T-helper 9 cell (primary cell): ENCODE results near the gene MOSPD3.
A peak's percentile ranks its signal among the peaks of the same experiment; 100 is the strongest.
"Not testable (repeated sequence)": the region's sequence is repeated elsewhere in the genome, so short reads cannot be mapped to it uniquely, and the experiment has no call there.

Experiments
- DNase-seq: peaks from one replicate; pipeline ENCODE4 v3.0.0-alpha.2; 2020

The MOSPD3 gene

DNA sequence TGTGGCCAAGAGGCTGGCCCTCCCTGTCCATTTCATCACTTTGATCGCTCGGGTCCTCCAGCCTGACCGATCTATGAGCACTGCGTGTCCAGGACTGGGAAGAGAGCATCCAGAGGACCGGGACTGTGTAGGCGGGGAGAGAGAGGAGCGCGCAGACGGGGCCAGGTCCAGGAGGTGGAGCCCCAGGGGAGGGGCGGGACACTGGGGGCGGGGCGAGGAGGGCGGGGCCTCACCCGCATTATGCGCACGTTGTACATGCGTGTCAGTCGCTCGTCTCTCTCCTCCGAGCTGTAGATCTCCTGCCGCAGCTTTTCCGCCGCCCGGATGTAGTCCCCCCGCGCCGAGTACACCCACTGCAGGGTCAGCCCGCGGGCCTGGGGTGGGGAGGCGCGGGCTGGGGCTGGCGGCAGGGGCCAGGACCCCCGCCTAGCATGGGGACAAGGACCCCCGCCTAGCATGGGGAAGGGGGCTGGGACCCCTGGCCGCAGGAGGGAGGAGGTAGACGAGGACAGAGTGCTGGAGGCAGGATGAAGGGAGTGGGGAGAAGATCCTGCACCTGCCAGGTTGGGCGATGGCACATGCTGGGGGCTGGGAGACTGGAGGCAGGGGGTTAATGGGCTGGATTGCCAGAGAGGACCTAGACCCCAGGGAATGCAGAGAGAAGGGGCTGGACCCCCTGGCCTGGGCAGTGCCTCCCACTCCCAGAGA is 14.3 kb downstream of the MOSPD3 start:
- DNase-seq: peak; percentile 88

DNA sequence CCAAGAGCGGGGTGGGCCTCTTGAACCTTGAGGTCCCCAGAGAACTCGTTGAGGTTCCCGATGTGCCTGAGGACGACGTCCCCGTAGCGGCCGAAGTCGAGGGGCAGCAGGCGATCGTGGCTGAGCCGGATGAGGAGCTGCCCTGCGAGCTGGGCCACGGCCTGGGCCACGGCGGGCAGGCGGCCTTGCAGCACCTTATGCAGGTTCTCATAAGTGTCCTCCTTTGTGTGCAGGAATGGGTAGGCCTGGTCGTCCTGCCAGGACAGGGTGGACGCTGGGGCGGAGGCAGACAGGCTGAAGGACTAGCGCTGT is 14.9 kb downstream of the MOSPD3 start:
- DNase-seq: no peak

DNA sequence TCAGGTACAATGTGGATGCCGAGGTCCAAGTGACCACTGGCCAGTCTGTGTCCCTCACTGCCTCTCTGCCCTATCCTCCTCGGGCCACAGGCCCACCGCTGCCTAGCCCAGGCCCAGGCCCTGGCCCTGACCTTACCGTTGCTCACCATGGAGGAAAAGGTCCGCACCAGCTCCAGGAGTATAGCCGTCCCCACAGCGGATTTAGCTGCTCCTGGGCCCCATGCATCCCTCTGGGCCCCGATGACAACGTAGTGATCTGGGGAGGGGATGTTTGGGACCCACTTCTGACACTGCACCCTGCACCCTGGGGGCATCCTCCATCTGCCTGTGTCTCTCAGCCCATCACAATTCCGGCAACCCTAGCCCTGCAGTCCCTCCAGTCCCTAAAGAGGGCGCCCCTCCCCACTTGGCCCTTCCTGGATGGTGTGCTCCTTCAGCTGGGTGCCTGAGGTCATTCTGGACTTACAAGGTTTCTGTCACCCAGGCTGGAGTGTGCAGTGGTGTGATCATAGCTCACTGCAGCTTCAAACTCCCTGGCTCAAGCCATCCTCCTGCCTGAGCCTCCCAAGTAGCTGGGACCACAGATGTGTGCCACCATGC is 16.9 kb downstream of the MOSPD3 start:
- no peak for DNase-seq

- DNase-seq: no peak
Measured at GRCh38 chr7:100630066-100630465, 17.7 kb downstream of the MOSPD3 start.

DNA sequence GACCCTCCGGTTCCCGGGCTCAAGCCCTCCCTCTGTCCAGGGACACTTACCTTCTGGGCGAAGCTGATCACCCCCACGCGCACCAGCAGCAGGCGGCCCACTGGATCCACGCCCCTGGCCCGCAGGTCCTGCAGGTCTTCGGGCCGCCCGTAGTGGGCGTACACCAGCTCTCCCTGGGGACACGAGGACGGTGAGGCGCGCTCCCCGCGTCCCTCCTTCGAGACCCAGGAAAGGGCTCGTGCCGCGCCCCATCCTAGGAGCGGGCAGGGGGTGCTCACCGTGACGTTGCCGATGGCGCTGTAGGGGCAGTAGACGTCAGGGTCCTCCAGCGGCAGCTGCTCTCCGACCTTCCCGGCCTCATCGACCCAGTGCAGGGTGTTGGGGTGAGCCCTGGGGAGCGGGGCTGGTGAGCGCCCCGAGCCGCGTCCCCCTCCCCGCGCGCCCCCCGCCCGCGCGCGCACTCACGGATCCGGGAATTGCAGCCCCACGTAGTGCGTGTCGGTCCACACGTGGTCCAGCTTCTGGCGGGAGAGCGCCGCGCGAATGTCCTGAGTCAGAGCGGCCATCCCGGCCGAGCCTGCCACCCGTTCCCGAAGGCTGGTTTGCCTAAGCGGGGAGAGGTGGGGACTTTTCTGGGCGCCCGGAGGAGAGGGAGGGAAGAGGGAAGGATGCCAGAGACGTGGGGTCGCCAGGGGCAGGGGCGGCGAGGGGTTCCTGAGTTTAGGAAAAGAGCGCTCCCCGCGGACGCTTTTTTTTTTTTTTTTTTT is 20.8 kb downstream of the MOSPD3 start:
- peak; percentile 46 for DNase-seq

- no peak for DNase-seq
Measured at GRCh38 chr7:100639995-100640516, 27.7 kb downstream of the MOSPD3 start.

- no peak for DNase-seq
Measured at GRCh38 chr7:100640517-100641440, 28.4 kb downstream of the MOSPD3 start.

DNA sequence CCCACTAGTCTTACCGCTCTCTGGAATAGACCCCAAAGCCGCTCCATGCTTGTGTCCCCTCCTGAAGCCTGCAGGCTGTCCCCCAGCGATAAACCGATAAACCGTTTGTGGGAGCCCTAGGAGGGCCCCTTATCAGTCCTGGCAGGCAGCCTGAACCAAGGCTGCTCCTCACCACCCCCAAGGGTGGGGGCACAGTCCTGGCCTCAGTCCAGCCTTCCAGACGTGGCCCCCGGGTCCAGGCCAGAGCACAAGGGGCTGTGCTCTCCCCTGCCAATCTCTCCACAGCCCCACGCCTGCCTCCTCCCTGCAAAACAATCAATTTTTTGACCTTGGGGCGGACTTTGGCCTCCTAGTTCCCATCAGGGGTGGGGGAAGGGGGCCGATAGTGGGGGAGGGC is 29.1 kb downstream of the MOSPD3 start, which contains the start of gene TFR2:
Gene TFR2, minus strand, starts transcription at position 90 of the 397 bp plus-strand sequence. Its CDS starts 43 bp downstream, at position 47.
- DNase-seq: no peak

GRCh38 chr7:100641860-100642533 is 29.7 kb downstream of the MOSPD3 start:
- DNase-seq: no peak

GRCh38 chr7:100642534-100642907 is 30.2 kb downstream of the MOSPD3 start:
- no peak for DNase-seq

GRCh38 chr7:100649826-100650565 is 37.7 kb downstream of the MOSPD3 start:
- DNase-seq: no peak

- DNase-seq: no peak
Measured at GRCh38 chr7:100654908-100655831, 42.8 kb downstream of the MOSPD3 start.

DNA sequence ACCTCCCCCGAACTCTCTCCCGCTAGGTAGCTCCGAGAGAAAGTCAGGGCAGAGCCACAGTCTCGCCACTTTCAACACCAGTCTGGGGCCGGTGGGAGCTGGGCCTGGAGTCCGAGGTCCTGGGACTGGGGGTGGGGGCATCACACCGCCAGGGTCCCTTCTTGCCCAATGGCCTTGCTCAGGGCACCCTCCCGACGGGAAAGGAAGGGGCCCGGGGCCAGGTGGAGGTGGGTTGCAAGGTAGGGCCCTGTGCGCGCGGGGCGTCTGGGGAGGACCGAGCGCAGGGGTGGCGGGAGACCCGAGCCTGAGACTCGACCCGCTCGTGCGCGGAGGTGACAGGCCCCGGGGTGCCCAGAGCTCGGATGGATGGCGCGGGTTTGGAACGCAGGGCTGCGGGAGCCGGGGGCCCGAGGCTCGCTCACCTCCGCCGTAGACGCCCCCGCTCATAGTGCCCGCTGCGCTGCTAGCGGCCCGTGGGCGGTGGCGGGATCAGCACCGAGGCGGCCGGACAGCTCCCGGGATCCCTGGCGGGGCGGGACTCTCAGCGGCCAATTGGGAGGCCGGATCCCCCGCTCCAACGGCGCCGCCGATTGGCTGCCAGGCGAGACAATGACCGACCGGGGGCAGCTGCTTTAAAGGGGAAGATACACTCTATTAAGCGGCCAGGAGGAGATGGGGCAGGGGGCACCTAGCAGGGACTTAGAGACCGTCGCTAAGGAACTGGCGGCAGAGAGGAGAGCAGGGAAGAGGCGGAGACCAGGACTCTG is 43.8 kb downstream of the MOSPD3 start, which contains the start of gene ACTL6B:
Gene ACTL6B, minus strand, starts transcription at position 541 of the 767 bp plus-strand sequence. Its CDS starts 94 bp downstream, at position 447.
- DNase-seq: peak; percentile 46

DNA sequence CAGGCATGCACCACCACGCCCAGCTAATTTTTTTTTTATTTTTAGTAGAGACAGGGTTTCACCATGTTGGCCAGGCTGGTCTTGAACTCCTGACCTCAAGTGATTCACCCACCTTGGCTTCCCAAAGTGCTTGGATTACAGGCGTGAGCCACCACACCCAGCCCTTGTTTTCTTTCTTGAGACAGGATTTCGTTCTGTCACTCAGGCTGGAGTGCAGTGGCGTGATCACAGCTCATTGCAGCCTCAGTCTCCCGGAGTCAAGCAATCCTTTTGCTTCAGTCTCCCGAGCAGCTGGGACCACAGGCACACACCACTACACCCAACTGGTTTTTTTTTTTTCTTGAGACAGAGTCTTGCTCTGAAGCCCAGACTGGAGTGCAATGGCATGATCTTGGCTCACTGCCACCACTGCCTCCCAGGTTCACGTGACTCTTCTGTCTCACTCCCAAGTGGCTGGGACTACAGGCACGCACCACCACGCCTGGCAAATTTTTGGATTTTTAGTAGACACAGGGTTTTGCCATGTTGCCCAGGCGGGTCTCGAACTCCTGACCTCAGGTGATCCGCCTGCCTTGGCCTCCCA is 49.9 kb downstream of the MOSPD3 start:
- DNase-seq: not testable (repeated sequence)
